Measurements from ENCODE around the gene CST6. TPM values are rescaled to one million over a fixed set of nuclear protein-coding genes. Genes with fewer than 3 reads are reported as not detected.

Gene CST6
- total and polyA plus RNA-seq, 2 experiments from 2014 or later, result 4.2 to 8.3 TPM

DNA sequence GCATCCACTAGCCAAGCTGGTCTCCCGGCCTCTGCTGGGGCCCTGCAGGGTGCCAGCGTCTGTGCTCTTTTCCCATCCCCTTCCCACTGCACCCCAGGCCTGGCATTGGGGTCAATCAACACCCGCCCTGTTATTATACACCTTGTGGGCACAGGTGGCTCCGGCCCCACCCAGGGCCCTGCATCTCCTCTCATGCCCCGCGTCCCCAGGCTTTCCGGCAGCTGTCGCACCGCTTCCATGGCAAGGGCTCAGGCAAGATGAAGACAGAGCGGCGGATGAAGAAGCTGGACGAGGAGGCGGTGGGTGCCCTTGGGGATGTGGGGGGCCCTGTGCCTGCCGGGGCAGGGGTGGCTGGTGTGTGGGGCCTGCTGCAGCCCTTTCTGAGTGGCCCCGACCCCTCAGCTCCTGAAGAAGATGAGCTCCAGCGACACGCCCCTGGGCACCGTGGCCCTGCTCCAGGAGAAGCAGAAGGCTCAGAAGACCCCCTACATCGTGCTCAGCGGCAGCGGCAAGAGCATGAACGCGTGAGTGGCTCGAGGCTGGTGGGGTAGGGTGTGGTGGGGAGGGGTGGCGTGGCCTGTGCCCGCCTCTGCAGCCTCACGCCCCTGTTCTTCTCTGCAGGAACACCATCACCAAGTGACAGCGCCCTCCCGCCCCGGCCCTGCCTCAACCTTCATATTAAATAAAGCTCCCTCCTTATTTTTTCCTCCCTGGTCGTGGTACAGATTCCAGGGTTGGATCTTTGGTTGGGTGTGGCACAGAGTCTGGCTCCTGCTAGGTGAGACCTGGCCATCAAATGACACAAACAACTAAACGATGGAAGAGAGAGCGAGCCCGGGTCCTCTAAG lies 33.2 kb upstream of the CST6 start (continued):
- TF ChIP-seq, protein P1, sequence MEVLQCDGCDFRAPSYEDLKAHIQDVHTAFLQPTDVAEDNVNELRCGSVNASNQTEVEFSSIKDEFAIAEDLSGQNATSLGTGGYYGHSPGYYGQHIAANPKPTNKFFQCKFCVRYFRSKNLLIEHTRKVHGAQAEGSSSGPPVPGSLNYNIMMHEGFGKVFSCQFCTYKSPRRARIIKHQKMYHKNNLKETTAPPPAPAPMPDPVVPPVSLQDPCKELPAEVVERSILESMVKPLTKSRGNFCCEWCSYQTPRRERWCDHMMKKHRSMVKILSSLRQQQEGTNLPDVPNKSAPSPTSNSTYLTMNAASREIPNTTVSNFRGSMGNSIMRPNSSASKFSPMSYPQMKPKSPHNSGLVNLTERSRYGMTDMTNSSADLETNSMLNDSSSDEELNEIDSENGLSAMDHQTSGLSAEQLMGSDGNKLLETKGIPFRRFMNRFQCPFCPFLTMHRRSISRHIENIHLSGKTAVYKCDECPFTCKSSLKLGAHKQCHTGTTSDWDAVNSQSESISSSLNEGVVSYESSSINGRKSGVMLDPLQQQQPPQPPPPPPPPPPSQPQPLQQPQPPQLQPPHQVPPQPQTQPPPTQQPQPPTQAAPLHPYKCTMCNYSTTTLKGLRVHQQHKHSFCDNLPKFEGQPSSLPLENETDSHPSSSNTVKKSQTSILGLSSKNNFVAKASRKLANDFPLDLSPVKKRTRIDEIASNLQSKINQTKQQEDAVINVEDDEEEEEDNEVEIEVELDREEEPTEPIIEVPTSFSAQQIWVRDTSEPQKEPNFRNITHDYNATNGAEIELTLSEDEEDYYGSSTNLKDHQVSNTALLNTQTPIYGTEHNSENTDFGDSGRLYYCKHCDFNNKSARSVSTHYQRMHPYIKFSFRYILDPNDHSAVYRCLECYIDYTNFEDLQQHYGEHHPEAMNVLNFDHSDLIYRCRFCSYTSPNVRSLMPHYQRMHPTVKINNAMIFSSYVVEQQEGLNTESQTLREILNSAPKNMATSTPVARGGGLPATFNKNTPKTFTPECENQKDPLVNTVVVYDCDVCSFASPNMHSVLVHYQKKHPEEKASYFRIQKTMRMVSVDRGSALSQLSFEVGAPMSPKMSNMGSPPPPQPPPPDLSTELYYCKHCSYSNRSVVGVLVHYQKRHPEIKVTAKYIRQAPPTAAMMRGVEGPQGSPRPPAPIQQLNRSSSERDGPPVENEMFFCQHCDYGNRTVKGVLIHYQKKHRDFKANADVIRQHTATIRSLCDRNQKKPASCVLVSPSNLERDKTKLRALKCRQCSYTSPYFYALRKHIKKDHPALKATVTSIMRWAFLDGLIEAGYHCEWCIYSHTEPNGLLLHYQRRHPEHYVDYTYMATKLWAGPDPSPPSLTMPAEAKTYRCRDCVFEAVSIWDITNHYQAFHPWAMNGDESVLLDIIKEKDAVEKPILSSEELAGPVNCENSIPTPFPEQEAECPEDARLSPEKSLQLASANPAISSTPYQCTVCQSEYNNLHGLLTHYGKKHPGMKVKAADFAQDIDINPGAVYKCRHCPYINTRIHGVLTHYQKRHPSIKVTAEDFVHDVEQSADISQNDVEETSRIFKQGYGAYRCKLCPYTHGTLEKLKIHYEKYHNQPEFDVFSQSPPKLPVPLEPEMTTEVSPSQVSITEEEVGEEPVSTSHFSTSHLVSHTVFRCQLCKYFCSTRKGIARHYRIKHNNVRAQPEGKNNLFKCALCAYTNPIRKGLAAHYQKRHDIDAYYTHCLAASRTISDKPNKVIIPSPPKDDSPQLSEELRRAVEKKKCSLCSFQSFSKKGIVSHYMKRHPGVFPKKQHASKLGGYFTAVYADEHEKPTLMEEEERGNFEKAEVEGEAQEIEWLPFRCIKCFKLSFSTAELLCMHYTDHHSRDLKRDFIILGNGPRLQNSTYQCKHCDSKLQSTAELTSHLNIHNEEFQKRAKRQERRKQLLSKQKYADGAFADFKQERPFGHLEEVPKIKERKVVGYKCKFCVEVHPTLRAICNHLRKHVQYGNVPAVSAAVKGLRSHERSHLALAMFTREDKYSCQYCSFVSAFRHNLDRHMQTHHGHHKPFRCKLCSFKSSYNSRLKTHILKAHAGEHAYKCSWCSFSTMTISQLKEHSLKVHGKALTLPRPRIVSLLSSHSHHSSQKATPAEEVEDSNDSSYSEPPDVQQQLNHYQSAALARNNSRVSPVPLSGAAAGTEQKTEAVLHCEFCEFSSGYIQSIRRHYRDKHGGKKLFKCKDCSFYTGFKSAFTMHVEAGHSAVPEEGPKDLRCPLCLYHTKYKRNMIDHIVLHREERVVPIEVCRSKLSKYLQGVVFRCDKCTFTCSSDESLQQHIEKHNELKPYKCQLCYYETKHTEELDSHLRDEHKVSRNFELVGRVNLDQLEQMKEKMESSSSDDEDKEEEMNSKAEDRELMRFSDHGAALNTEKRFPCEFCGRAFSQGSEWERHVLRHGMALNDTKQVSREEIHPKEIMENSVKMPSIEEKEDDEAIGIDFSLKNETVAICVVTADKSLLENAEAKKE (CRISPR knock-in tag; IDR thresholded peaks at IDR 0.05), result no peak
- TF ChIP-seq CREB1 (CRISPR knock-in tag; IDR thresholded peaks at IDR 0.05; ENCODE audit: low read depth) (no peak), EZH2phosphoT487 (IDR thresholded peaks at IDR 0.05; ENCODE audit: unreplicated experiment) (no peak)

DNA sequence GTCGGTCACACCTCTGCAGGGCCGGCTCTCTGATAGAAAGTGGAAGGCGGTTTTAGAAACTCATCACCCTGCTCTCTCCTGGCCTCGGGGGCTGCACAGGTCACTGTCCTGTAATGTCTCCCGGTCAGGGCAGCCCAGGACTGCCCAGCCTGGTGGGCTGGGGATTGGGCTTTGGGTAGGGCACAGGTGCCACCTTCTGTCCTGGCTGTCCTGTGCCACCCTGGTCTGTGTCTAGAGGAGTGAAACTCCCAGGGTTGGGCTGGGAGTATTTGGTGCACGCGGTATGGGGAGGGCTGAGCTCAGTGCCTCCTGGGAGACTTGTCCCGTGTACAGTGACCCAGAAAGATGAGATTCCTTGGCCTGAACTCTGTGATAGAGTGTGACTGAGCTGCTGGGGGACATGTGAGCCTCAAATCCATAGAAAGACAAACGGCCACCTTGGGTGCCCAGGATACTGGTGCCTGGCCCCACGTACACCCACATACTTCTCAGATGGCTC lies 32.5 kb upstream of the CST6 start:
- H3K4me1 ChIP-seq (ENCODE audit: insufficient read depth), result no peaks in the 10 kb centered on the region
- DNase-seq (ENCODE audit: low spot score) (no peak), ATAC-seq (no peak)
- Mint-ChIP-seq H3K27me3 (ENCODE audit: insufficient read depth, low read depth, poor library complexity) (peaks cover 25% of the 10 kb centered on the region), H3K4me1 (peaks cover 6% of the 10 kb centered on the region; the same call in 2 of the 3 replicates), H3K4me3 (no peak overlapping the region), H3K27ac (no peak overlapping the region), H3K36me3 (ENCODE audit: low read depth) (peaks cover 31% of the 10 kb centered on the region), H3K9me3 (no peaks in the 10 kb centered on the region; the same call in 2 of the 3 replicates)
- H3K27me3 ChIP-seq (ENCODE audit: insufficient read depth), result no peaks in the 10 kb centered on the region
- no peak overlapping the region for H3K4me2 ChIP-seq
- no peaks in the 10 kb centered on the region for H3K79me2 ChIP-seq (replicated peaks; ENCODE audit: insufficient read depth)
- no peaks in the 10 kb centered on the region for H3K9me2 ChIP-seq (ENCODE audit: insufficient read depth)
- no peaks in the 10 kb centered on the region for H3K36me3 ChIP-seq (ENCODE audit: insufficient read depth)
- H3F3A ChIP-seq (replicated peaks; ENCODE audit: low read depth), result no peaks in the 10 kb centered on the region
- no peaks in the 10 kb centered on the region for H4K20me1 ChIP-seq (replicated peaks; ENCODE audit: insufficient read depth)
- H2AFZ ChIP-seq, result no peak overlapping the region
- H3K27ac ChIP-seq (ENCODE audit: low read depth), result no peak overlapping the region
- H3K4me3 ChIP-seq, result no peak overlapping the region
- TF ChIP-seq JUNB (IDR thresholded peaks at IDR 0.05; ENCODE audit: unreplicated experiment) (no peak), NANOG (IDR thresholded peaks at IDR 0.05; ENCODE audit: borderline replicate concordance) (no peak), EZH2 (IDR thresholded peaks at IDR 0.05; ENCODE audit: low read depth, unreplicated experiment) (no peak)
- TF ChIP-seq, protein P2, sequence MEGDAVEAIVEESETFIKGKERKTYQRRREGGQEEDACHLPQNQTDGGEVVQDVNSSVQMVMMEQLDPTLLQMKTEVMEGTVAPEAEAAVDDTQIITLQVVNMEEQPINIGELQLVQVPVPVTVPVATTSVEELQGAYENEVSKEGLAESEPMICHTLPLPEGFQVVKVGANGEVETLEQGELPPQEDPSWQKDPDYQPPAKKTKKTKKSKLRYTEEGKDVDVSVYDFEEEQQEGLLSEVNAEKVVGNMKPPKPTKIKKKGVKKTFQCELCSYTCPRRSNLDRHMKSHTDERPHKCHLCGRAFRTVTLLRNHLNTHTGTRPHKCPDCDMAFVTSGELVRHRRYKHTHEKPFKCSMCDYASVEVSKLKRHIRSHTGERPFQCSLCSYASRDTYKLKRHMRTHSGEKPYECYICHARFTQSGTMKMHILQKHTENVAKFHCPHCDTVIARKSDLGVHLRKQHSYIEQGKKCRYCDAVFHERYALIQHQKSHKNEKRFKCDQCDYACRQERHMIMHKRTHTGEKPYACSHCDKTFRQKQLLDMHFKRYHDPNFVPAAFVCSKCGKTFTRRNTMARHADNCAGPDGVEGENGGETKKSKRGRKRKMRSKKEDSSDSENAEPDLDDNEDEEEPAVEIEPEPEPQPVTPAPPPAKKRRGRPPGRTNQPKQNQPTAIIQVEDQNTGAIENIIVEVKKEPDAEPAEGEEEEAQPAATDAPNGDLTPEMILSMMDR (conservative IDR thresholded peaks at IDR 0.05; ENCODE audit: low read depth in 2 of 2), result no peak
- TF ChIP-seq, protein P3, sequence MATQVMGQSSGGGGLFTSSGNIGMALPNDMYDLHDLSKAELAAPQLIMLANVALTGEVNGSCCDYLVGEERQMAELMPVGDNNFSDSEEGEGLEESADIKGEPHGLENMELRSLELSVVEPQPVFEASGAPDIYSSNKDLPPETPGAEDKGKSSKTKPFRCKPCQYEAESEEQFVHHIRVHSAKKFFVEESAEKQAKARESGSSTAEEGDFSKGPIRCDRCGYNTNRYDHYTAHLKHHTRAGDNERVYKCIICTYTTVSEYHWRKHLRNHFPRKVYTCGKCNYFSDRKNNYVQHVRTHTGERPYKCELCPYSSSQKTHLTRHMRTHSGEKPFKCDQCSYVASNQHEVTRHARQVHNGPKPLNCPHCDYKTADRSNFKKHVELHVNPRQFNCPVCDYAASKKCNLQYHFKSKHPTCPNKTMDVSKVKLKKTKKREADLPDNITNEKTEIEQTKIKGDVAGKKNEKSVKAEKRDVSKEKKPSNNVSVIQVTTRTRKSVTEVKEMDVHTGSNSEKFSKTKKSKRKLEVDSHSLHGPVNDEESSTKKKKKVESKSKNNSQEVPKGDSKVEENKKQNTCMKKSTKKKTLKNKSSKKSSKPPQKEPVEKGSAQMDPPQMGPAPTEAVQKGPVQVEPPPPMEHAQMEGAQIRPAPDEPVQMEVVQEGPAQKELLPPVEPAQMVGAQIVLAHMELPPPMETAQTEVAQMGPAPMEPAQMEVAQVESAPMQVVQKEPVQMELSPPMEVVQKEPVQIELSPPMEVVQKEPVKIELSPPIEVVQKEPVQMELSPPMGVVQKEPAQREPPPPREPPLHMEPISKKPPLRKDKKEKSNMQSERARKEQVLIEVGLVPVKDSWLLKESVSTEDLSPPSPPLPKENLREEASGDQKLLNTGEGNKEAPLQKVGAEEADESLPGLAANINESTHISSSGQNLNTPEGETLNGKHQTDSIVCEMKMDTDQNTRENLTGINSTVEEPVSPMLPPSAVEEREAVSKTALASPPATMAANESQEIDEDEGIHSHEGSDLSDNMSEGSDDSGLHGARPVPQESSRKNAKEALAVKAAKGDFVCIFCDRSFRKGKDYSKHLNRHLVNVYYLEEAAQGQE (IDR thresholded peaks at IDR 0.05; ENCODE audit: unreplicated experiment), result no peak
